ENCODE data around the gene ZNF675.
"Not testable (repeated sequence)": the region's sequence is repeated elsewhere in the genome, so short reads cannot be mapped to it uniquely, and the experiment has no call there.

The ZNF675 gene

GRCh38 chr19:23686621-23687423 is at the start of gene ZNF675:
Gene ZNF675, minus strand, starts transcription at chr19:23687212. Its CDS starts 179 bp downstream, at chr19:23687033.
- peak; percentile 86 for DNase-seq

- DNase-seq = not testable (repeated sequence)
These were observed 43.9 kb upstream of the ZNF675 start for GRCh38 chr19:23730729-23731465.

DNA sequence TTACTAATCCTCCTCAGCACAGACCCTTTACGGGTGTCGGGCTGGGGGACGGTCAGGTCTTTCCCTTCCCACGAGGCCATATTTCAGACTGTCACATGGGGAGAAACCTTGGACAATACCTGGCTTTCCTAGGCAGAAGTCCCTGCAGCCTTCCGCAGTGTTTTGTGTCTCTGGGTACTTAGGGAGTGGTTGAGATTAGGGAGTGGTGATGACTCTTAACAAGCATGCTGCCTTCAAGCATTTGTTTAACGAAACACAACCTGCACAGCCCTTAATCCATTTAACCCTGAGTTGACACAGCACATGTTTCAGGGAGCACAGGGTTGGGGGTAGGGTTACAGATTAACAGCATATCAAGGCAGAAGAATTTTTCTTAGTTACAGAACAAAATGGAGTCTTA is 37.1 kb upstream of the ZNF675 start:
- DNase-seq = not testable (repeated sequence)

DNA sequence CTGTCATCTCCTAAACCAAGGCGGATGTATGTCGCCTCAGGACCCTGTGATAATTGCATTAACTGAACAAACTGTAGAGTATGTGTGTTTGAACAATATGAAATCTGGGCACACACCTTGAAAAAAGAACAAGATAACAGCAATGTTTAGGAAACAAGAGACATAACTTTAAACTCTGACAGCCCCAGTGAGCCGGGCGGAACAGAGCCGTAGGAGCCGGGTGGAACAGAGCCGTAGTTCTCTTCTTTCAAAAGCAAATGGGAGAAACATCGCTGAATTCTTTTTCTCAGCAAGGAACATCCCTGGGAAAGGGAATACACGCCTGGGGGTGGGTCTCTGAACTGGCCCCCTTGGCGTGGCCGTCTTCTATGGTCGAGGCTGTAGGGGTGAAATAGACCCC is 31.8 kb upstream of the ZNF675 start:
- DNase-seq = no peak

GRCh38 chr19:23716792-23717191 is 29.8 kb upstream of the ZNF675 start:
- DNase-seq = no peak

GRCh38 chr19:23709347-23709746 is 22.3 kb upstream of the ZNF675 start:
- DNase-seq = no peak

- no peak for DNase-seq
These were observed 19.6 kb upstream of the ZNF675 start for GRCh38 chr19:23706657-23707056.

- no peak for DNase-seq
These were observed 12.5 kb upstream of the ZNF675 start for GRCh38 chr19:23699521-23699860.

- DNase-seq = peak; percentile 78
These were observed 11.9 kb upstream of the ZNF675 start for GRCh38 chr19:23698711-23699520.

GRCh38 chr19:23692937-23693336 is 5.9 kb upstream of the ZNF675 start:
- not testable (repeated sequence) for DNase-seq

- DNase-seq = no peak
These were observed 13.9 kb downstream of the ZNF675 start for GRCh38 chr19:23673132-23673531.

DNA sequence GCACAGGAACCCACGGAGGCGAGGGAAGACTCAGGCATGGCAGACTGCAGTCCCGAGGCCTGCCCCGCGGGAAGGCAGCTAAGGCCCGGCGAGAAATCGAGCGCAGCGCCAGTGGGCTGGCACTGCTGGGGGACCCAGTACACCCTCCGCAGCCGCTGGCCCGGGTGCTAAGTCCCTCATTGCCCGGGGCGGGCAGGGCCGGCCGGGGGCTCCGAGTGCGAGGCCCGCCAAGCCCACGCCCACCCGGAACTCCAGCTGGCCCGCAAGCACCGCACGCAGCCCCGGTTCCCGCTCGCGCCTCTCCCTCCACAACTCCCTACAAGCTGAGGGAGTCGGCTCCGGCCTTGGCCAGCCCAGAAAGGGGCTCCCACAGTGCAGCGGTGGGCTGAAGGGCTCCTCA is 18.4 kb downstream of the ZNF675 start:
- DNase-seq = not testable (repeated sequence)

- DNase-seq = no peak
These were observed 21.2 kb downstream of the ZNF675 start for GRCh38 chr19:23665651-23666410.

DNA sequence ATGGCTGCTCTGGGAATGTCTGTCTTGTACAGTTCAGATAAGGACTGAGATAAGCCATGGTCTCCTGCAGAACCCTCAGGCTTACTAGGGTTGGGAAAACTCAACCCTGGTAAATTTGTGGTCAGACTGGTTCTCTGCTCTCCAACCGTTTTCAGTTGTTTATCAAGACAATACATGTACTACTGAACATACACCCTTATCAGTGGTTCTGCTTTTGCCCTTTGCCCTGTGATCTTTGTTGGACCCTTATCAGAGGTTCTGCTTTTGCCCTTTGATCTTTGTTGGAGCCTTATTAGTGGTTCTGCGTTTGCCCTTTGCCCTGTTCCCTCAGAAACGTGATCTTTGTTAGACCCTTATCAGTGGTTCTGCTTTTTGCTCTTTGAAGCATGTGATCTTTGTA is 37.2 kb downstream of the ZNF675 start:
- not testable (repeated sequence) for DNase-seq

All from SHP77 treated with DMSO at 0.1 percent for 48 hours (cell line).